ENCODE data around the gene EPB41L4B. TPM values are rescaled to one million over a fixed set of nuclear protein-coding genes. Genes with fewer than 3 reads are reported as not detected.
"Not testable (repeated sequence)": the region's sequence is repeated elsewhere in the genome, so short reads cannot be mapped to it uniquely, and the experiment has no call there.

The EPB41L4B gene
- total RNA-seq, 2 donors from 2014 or later = 0.28 to 0.62 TPM

DNA sequence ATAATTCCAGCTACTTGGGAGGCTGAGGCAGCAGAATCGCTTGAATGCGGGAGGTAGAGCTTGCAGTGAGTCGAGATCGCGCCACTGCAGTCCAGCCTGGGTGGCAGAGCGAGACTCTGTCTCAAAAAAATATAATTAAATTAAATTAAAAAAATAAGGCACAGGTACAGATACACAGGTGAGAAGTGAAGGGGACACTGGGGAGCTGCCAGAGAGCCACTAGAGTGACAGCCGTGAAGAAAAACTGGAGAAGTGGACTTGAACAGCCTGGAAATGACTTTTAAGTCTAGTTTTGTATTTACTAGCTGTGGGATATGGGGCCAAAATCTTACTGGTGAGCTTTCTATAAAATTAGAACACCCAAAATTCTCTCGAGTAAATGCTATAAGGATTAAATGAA lies 15.1 kb downstream of the EPB41L4B start:
- intact Hi-C loops (cut with DNase I) = no loop called here

DNA sequence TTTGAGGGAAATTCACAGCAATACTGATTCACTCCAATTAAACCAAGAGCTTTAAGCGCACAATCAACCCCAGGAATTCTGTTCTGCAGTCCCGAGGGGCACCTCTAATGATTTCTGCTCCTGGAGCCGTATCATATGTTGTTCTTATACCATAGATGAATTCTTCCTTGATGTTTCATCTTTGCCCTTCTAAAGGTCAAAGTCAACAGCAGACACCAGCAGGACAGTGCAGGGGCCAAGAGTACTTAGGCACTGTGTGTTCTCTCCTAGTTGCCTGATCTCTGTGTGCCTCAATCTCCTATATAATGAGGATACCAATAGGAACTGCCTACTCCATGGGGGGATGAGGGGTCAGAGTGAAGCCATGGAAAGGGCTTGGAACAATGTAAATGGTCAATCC lies 16.5 kb downstream of the EPB41L4B start:
- DNase-seq (ENCODE audit: low spot score) = no peak
- intact Hi-C loops (cut with DNase I) = no loop called here

More for the DNA sequence above, 15.1 kb downstream of the EPB41L4B start:
- DNase-seq (ENCODE audit: low spot score) = no peak

DNA sequence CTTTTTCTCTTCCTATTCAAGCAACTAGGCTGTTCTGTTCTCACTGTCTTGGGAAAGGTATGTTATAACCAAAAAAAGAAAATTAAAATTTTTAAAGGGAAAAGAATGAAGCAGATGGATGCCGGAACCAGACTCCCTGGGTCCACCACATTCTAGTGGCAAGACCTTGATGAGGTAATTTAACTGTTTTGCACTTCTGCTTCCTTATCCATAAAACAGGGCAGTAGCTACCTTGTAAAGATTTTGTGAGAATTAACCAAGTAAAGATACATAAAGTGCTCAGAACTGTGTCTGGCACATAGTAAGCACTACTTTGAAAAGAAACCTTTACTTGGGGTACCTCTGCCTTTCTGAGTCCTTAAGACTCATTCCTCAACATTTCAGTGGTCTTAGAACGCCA lies 17.0 kb downstream of the EPB41L4B start:
- no peak for DNase-seq (ENCODE audit: low spot score)
- intact Hi-C loops (cut with DNase I) = no loop called here

DNA sequence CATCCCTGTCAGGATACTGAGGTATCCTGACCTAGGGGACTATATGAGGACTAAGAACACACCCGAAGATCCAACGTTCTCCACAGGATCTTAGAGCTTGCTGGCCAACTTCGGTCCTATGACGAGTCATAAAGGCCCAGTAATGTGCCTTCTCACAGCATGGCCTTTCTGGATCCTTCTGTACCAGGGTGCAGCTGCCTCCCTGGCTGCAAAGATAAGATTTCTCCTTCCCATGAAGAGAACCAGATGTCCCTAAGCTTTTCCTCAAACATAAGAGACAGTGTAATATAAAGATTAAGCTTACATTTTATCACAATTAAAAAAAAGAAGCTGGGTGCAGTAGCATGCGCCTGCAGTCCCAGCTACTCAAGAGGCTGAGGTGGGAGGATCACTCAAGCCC lies 18.3 kb downstream of the EPB41L4B start:
- DNase-seq (ENCODE audit: low spot score) = no peak
- intact Hi-C loops (cut with DNase I) = loop anchor here in 1 of 2 donors (1.0 kb wide), 1 partner anchor 39 kb away; no protein-coding TSS in a partner anchor

DNA sequence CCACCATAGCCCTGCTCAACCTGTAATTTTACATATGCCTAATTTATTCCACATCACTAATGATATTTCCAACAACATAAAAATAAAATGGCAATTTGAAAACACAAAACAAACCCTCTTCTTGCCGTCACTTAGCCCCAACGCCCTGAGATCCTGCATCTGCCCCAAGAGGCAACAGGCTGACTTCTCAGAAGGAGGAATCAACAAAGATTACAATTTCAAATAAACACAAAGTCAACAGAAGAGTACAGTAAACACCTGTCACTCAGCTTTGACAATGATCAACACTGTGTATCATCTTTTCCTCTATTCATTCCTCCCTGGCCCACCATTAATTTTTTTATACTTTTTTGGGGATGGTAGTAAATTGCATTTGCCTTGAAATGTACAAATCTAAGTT lies 19.8 kb downstream of the EPB41L4B start:
- intact Hi-C loops (cut with DNase I) = no loop called here

DNA sequence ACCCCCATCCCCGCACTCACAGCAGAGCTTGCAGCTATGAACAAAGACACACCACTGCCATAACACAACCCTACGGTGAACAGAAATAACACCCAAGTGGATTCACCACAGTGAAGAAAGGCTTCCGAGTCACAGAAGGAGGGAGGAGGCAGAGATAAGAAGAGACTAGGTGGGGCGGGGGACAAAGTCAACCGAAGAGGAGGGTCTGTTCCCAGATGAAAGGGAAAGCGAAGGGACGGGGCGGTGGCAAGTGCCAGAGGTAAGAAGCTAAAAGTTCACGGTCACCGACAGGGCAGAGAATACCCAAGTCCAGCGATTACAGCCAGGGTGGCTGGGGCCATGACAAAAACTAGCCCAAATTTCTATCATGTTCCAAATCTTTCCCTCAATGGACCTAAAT lies 21.0 kb downstream of the EPB41L4B start:
- no peak for DNase-seq (ENCODE audit: low spot score)
- intact Hi-C loops (cut with DNase I) = no loop called here

More for the DNA sequence above, 19.8 kb downstream of the EPB41L4B start:
- no peak for DNase-seq (ENCODE audit: low spot score)

DNA sequence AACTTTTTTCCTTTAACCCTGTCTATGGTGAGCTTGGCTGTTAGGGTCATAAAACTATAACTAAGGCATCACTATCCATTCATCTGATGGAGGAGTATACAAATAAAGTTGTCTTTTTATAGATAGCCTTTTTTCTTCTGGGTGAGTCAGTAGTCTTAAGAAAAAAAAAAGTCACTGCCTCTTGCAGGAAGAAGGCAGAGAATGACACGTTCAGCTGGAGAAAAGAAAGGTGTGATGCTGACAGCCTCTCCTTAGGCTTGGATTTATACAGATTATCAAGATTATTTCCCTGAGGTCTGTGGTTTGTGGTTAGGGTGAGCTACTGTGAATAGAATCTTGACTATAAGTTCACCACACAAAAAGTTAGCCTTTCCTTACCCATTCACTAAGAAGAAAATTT lies 23.0 kb downstream of the EPB41L4B start:
- DNase-seq (ENCODE audit: low spot score) = no peak
- intact Hi-C loops (cut with DNase I) = no loop called here

DNA sequence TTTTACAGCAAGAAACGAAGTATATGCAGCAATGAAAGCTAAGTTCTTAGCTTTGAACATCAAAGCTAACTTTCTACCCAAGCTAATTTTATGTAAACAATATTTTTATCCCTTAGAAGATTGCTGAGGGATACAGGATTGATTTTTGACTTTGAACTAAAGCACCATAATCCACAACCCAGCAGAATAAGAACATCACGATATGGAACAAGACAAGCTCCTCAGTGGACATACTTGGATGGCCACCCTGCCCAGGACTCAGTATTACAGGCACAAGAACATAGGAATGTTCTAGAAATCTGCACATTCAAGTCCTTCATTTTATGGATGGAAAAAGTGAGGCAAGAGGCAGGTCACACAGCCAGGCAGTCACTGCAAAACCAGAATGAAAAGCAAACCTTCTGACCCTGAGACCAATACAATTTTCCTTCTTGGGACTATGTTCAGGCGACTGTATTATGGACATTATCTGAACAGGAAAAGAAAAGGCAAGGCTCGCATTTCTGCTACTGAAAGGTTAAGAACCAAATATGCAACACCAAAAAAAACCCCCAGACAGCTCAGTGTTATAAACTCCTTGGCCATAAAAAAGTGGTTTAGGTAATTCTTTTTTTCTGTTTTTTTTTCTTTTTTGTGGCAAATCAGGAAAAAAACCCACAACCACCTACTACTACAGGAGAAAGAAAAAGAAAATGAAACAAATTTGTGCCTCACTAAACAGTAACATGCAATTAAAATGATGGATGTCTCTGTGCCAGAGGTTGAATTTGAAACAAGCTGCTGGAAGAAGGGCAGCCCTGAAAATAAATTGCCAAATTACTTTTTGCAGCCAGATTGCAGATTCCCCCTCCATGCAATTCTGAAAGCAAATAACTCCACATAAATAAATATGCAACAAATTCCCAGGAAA lies 25.4 kb downstream of the EPB41L4B start:
- intact Hi-C loops (cut with DNase I) = no loop called here
- no peak for DNase-seq (ENCODE audit: low spot score)

DNA sequence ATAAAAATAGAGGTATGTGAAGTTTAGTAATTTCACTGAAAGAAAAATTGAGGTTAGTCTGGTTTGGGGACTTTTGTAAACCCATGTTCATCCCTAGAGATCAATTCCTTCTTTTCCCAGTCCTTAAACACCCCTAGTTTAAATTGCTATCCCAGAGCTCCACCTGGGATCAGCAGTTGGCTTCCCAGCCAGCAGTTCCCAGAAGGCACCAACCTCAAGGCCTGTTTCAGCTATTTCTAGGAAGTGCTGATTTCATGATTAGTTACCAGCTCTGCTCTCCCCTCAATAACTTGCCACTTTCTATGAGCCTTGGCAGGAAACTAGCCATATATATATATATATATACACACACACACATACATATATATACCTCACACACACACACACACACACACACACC lies 30.5 kb downstream of the EPB41L4B start:
- intact Hi-C loops (cut with DNase I) = no loop called here
- DNase-seq (ENCODE audit: low spot score) = no peak

DNA sequence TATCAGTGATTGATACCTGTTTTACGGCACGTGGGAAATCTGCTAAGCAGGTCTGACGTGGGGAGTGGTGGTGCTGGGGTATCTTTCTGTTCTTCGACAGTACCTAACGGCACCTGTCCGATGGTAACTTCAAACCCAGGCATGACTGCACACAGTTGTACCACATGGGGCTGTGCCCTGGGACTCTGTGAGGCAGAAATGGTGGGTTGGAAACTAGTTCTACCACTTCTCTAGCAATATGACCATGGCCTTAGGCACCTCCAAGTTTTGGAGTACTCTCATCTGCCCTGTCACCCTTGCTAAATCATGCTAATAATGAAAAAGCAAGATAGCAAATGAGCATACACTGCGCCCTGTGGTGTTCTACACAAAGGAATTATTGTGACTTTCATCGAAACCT lies 30.9 kb downstream of the EPB41L4B start:
- no peak for DNase-seq (ENCODE audit: low spot score)
- intact Hi-C loops (cut with DNase I) = no loop called here

DNA sequence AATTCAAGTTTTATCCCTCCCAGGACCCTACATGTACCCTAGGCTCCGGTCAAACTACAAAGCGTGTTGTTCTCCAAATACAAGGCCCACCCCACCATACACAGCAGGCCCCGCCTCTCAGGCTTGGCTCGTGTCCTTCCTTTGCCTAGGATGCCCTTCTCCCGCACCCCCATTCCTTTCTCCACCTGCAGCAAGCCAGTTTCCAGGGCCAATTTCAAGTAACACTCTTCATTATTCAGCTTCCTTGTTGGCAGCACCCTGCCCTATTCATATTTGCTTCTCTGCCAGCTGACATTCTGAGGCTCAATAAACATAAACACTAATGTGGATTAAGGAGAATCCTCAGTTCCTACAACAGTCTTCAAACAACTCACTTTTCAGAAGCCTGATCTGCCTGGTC lies 31.7 kb downstream of the EPB41L4B start:
- no peak for DNase-seq (ENCODE audit: low spot score)
- intact Hi-C loops (cut with DNase I) = no loop called here

DNA sequence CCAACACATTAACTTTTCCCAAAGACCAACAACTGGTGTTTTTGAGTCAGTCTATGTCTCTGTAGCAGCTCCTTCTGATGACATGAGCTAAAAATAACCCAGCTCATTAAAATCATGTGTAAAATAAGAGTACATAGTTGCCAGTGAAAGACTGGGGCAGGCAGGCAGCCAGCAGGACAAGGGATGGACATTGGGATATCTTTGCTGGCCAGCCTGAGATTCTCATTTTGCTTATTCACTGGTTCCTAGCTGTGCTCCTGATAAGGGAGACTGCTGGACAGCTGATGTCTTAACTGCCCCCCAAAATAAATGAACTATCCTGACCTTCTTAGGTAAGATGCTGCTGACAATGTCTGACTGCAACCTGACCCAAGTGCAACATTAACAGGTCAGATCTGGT lies 33.9 kb downstream of the EPB41L4B start:
- intact Hi-C loops (cut with DNase I) = no loop called here
- DNase-seq (ENCODE audit: low spot score) = no peak

DNA sequence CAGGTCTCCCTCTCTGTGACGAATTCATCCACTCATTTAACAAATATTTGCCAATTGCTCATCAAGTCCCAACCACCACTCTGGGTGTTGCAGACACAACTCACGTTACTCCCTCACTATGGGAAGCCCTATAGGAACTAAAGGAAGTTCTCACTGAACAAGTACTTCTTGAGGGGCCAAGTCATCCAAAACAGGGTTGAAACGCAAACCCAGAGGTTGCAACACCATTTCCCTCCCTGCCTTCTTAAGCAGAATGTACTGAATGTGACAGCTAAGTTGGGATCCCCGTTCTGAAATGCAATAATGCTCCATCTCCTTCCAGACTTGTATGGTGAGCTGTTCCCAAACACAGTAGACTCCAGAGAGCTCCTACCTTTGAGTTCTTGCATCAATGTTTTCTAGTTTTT lies 34.3 kb downstream of the EPB41L4B start:
- no peak for DNase-seq (ENCODE audit: low spot score)
- intact Hi-C loops (cut with DNase I) = no loop called here

DNA sequence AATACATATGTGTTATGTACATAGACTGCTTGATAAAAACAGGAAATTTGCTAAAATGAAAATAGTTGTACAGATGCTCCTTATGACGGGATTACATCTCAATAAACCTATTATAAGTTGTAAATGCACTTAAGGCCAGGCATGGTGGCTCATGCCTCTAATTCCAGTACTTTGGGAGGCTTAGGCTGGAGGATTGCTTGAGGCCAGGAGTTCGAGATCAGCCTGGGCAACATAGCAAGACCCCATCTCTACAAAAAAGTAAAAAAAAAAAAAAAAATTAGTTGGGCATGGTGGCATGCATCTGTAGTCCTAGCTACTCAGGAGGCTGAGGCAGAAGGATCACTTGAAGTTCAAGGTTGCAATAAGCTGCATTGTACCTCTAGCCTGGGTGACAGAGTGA lies 37.2 kb downstream of the EPB41L4B start:
- DNase-seq (ENCODE audit: low spot score); intact Hi-C loops (cut with DNase I): not testable (repeated sequence)

DNA sequence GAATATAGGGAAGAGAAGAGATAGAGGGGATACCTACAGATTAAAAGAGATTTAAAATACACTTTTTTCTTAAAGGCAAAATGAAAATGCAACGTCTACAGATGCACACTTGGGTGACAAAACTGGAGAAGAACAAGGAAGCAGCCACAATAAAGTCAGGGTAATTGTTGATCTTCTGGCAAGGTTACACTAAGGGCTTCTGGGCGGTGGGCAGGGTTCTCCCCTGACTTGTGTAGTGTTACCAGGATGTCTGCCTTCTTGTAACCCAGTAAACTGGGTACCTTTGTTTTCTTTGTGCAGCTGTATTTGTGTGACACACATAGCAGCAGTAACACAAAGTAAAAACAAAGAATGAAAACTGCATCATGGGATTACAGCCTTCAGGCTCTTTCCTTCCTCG lies 37.8 kb downstream of the EPB41L4B start:
- intact Hi-C loops (cut with DNase I) = no loop called here
- DNase-seq (ENCODE audit: low spot score) = no peak

DNA sequence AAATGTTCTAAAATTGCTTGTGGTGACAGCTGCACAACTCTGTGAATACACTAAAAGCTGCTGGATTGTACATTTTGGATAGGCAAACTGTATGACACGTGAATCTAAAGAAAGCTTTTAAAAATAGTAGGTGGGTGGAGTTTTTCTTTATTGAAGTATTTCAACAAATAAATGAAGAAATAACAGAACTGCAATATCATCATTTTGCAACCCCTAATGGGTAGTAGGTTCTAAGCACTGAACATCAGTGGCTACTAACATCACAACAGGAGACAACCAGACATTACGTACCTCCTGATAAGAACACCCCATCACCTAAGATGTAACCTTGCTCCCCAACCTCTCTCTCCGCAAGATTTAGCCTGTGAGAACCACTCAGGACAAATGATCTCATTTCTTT lies 38.6 kb downstream of the EPB41L4B start:
- intact Hi-C loops (cut with DNase I) = no loop called here
- DNase-seq (ENCODE audit: low spot score) = no peak

DNA sequence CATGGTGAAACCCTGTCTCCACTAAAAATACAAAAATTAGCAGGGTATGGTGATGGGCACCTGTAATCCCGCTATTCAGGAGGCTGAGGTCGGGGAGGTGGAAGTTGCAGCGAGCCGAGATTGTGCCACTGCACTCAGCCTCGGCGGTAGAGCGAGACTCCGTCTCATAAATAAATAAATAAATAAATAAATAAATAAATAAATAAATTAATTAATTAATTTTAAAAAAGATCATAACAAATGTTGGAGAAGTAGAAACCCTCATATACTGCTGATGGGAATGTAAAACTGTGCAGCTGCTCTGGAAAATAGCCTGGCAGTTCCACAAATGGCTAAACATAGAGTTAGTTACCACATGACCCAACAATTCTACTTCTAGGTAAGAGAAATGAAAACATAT lies 39.3 kb downstream of the EPB41L4B start:
- intact Hi-C loops (cut with DNase I) = no loop called here
- no peak for DNase-seq (ENCODE audit: low spot score)

DNA sequence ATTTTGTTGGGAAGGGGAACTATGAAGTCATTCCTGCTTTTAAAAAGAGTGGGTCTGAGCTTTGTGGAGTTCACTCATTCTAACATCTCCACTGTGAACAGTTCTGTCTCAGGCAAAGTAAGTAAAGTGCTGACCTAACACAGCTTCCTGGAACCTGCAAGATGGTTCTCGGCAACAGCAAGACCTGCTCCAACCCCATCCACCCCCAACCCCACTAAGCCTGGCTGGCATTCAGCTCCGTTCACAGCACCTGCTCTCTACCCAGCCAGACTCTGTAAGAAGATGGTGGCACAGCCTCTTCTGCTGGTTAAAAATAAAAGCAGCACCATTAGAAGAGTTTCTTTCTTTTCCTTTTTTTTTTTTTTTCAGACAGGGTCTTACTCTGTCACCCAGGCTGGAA lies 42.0 kb downstream of the EPB41L4B start:
- DNase-seq (ENCODE audit: low spot score) = no peak
- intact Hi-C loops (cut with DNase I) = no loop called here

DNA sequence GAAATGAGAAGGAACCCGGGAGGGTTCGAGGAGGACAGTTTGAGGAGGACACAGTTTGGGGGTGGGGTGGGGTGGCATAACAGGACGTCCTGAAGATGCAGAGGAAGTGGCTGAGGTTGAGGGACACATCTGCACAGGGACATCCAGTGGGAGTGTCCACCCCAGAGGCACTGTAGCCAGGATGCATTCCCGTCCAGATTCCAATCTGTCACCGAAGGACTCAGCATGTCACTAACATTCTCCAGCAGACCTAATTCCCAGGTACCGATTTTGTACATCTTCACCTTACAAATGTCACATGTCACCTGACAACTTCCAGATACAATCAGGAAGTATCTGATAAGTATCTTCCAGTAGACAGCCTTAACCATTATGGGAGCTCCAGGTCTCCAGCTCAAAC lies 42.6 kb downstream of the EPB41L4B start:
- intact Hi-C loops (cut with DNase I) = no loop called here
- DNase-seq (ENCODE audit: low spot score) = no peak

DNA sequence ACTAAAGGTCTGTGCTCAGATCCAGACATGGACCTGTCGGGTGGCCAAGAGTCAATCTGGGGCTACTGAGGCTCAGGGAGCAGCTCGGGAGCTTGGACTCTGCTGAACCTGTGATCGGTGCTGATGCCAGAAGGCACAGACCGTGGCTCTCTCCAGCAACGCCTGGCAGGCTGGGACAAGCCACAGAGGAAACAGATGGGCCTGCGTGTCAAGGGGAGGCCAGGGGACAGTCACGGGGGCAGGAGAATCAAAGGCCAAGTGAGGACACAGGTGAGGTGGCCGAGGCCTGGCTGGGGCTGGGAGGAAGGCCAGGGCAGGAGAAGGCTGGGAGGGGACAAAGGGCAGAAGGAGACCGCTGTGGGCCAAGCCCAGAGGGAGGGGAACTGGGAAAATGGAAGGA lies 43.4 kb downstream of the EPB41L4B start:
- no peak for DNase-seq (ENCODE audit: low spot score)
- intact Hi-C loops (cut with DNase I) = no loop called here
